HuH-7 (cell line): Measurements from ENCODE around the gene SLC25A26.
"Not testable (repeated sequence)": the region's sequence is repeated elsewhere in the genome, so short reads cannot be mapped to it uniquely, and the experiment has no call there.

Source experiments
- DNase-seq: peaks from one replicate; pipeline ENCODE4 v3.0.0; 2011; ENCODE audit warnings: low spot score

SLC25A26 gene

DNA sequence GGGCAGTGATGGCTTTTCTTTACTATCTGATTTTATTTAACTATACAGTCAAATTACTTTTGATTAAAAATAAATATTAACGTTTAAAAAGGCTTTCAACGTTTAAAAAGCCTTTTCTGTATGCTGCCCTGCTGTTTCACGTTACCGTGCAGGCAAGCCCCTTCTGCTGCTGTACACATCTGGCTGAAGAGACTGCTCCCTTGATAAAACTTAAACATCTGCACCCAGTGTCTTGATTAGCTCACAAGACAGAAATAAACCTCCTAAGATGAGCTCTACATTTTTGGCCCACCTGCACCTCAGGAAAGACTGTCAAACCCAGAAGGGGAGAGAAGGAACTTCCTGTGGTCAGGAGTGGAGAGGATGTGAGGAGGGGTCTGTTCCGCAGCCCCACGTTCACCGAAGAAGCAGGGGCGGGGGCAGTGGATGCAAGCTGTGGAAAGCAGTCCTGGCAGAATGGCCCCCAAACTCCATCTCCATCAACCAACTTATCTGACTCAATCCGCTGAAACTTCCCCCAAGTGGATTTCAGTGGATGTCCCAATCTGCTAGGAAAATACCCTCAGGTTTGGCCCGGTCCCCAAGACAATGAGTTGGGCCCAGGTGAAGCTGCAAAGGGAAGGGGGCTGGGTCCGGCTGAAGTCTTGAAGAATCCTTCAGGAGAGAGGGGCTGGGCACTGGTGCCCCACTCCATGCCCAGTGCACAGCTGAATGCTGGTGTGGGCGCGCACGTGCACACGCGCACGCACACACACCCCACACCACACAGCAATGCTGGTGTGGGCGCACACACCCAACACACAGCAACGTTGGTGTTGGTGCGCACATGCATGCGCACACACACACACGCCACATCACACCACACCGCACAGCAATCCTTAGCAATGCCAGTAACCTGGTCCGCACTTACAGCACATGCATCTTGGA lies 191.4 kb downstream of the SLC25A26 start:
- DNase-seq, result no peak

DNA sequence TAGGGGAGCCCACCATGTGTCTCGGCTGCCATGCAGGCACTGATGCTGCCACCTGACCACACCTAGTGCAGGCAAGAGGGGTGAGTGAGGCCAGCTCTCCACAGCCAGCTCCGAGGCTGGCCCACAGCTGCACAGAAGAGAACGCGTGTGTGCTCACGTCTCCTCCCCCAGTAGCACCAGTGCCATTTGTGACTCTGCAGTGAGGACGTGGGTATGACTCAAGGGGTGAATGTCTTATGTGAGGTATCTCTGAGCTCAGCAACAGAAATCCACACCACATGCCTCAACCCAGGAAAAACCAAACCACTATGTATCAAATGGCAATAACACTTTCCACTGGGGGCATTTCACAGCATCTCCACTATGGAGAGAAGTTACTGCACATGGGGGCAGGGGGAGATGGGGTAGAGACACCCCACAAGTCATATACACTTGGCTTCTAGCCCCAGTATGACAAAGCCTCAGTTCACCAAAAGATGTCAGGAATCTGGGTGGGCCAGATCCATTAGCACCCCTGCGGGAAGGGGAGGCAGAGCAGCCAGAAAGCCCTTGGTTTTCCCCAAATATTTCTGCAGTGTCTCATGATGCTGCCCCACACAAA lies 192.4 kb downstream of the SLC25A26 start:
- no peak for DNase-seq

DNA sequence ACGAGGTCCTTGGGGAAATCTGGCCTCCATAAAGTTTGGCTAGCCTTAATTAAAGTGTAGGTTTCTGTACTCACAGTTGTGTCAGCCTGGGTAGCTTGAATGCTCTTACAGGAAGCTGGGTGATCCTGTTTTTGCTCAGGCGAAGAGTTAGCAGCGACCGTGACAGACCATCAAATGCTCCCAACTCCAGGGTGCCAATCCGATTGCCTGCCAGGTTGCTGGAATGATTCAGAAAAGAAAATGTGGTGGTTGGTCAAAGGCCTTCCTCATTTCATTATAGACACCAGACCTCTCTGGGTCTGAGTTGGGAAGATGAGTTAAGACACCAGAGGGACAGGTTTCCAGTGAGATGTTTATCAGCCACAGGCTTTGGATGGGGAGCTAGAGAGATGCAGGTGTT lies 194.0 kb downstream of the SLC25A26 start:
- DNase-seq, result no peak

DNA sequence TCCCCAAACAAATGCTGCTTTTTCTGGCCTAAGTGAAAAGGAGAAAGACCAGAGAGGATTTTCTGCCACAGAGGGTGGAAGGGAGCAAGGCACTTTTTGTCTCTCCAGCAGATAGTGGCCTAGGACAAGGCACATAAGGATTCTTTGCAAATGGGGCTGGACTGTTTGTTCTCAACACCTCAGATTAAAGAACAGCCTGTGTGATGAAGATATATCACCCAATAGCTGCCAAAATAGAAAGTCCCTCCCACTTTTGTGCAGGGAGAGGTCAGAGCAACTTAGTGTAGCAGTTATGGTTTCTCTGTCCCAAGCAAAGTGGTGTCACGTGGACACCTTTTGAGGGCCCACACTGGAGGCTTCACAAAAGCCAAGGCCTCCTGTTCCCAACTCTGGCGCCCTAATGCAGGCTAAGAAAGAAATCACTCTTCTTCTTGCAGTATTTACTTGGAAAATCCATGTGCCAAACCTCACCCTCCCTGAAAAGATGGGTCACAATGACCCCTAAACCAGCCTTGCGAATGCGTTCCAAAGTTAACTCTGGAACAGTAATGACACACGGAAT lies 195.1 kb downstream of the SLC25A26 start:
- DNase-seq, result no peak

DNA sequence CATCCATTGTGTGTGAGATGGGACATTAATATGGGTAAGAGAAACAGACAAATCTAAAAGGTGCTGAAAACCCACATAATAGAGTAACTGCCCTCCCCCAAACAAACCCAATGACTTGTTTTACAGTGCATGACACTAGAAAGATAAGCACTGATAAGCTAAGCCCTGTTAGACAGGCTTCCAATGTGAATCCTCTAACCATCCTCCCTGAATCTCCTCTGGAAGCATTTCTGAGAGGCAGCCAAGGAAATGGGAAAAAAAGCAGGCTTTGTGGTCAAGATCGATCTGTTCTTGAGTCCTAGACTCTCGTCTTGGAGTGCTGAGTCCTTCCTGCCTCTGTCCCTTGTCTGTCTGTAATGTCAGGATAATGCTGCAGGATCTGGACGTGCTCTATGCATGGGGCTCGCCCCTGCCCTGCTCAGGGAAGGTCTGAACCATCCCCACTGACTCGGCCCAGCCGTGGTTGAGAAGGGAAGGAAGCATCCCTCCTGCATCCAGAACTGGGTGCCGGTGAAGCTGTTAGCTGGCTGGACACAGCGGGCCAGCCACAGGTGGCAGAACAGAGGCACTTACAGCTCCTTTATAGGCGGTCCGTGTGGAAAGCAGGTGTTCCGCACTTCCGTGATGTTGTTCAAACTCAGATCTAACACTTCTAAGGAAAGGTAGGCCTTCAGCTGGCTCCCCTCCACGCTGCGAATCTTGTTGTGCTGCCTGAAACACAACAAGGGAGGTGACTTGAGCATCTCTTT lies 195.9 kb downstream of the SLC25A26 start:
- DNase-seq, result no peak

DNA sequence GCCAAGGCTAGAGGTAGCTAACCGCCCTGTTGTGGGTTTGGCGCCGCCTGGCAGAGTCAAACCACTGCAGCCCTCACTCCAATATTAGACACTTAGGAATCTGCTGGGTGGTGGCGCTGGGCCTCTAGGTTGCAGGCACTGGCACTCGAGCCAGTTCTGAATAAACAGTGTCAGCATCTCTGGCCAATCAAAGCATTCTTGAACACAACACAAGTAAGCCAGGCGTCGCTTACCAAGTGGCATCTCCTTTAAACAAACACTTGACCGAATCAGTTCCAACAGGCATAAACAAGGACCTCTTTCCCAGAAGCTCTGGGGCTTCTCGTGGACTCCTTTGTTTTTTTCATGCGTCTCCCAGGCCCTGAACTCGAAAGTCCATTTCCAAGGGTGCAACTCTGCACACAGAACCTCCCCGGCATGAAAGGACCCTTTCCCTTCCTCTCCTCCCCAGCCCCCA lies 197.7 kb downstream of the SLC25A26 start:
- DNase-seq, result no peak

DNA sequence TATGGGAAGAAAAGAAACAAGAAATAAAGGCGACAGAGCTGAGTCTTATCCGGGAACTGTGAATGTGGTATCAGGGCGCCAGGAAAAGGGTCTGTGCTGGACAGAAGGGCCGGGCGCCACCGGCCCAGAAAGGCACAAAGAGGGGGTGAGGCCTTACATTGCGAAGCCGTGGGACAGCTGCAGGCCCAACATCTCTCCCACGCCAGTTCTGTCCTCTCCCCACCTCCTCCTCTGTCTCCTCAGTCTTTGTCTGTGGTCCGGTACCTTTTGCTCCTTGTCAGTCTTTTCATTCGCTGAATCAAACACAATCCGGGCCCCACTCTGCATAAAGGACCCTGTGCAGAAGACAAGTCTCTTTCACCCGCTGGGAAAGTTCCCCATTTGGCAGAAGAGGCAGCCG lies 198.2 kb downstream of the SLC25A26 start:
- DNase-seq, result no peak

DNA sequence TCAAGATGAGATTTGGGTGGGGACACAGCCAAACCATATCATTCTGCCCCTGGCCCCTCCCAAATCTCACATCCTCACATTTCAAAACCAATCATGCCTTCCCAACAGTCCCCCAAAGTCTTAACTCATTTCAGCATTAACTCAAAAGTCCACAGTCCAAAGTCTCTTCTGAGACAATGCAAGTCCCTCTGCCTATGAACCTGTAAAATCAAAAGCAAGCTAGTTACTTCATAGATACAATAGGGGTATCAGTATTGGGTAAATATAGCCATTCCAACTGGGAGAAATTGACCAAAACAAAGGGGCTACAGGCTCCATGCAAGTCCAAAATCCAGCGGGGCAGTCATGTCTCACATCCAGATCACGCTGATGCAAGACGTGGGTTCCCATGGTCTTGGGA lies 200.3 kb downstream of the SLC25A26 start:
- not testable (repeated sequence) for DNase-seq

DNA sequence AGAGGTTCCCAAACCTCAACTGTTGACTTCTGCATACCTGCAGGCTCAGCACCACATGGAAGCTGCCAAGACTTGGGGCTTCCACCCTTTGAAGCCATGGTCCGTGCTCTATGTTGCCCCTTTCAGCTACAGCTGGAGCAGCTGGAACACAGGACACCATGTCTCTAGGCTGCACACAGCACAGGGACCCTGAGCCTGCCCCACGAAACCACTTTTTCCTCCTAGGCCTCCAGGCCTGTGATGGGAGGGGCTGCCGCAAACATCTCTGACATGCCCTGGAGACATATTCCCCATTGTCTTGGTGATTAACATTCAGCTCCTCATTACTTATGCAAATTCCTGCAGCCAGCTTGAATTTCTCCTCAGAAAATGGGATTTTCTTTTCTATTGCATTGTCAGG lies 201.1 kb downstream of the SLC25A26 start:
- not testable (repeated sequence) for DNase-seq

DNA sequence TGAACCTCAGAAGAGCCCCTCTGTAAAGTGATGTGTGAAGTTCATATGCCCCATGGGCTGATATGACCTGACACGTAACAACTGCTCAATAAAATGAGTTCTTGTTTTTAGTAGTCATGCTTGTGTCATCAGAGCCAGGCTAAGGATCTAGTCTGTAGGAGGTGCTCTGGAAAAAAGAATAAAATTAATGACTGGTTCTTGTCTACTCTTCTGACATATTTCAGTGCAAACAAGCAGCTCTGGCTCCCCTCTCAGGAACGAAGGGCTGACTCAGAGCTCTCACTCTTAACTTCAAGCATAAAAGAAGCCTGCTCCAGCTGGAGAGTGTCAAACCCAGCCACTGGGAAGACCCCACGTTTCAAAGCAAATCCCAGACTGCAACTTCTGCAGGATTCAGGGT lies 203.0 kb downstream of the SLC25A26 start:
- no peak for DNase-seq

DNA sequence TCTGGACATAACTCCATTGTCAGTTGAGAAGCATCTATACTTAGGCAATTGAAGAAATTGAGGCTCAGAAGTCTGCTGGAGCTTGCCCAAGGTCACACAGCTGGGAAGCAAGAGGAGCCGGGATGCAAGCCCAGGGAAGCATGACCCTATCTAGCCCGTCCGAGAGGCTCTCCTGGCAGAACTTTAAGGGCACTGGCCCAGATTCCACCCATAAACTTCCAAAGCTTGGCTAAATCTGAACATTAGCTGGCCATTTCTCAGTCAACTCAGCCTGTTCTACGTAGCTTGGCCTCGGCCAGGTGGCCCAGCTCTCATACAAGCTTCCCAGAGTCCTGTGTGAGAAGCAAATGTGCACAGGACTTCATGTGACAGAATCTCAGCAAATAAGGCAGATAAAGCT lies 204.2 kb downstream of the SLC25A26 start:
- DNase-seq, result no peak

DNA sequence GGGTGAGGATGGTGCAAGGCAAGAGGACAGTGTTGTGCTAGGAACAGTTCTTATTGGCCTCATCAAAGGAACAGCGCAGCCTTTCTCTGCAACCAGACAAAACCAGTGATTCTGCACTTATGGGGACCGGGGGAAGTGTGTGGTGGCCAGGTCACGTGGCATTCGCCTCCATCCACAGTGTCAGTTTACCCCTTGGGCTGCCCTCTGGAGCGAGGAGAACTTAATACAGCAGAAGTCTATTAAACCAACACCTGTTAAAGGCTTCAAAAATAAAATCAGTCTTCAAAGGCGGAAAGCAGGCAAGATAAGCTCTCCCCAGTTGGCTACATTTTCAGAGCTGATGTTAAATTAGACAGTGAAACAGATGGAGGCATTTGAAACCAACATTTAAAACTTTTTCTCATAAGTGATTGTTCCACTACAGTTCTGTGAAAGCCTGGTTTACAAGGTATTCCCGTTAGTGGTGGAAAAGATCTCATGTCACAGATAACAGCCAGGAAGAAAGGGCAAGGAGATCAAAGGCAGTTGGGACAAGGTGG lies 204.8 kb downstream of the SLC25A26 start:
- DNase-seq, result no peak

DNA sequence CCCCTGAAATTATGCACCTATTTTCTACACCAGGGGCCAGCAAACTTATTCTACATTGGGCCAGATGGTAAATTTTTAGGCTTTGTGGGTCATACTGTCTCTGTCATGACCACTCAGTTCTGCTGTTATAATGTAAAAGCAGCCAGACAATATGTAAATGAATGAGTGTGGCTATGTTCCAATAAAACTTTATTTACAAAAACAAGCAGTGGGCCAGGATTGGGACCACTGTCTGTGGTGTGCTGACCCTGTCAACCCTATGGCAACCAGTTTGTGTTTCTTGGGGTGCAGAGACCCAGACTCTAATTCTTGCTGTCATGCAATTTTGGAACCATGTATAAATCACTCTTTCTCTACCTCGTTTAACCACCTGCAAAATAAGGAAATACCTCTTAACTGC lies 205.3 kb downstream of the SLC25A26 start:
- no peak for DNase-seq

DNA sequence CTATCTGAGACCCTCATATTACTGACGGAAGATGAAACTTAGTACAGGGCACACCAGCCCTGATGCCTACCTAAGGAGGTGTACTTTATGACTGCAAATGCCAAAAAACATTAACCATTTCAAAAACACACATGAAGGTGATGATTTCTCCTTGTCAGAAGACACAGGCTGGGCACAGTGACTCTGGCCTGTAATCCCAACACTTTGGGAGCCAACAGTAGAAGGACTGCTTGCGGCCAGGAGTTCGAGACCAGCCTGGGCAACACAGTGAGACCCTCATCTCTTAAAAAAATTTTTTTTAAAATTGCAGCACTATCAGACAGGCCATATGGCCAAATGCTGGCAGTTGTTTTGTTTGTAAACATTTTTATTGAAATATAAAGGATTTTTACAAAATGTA lies 206.6 kb downstream of the SLC25A26 start:
- DNase-seq, result no peak

DNA sequence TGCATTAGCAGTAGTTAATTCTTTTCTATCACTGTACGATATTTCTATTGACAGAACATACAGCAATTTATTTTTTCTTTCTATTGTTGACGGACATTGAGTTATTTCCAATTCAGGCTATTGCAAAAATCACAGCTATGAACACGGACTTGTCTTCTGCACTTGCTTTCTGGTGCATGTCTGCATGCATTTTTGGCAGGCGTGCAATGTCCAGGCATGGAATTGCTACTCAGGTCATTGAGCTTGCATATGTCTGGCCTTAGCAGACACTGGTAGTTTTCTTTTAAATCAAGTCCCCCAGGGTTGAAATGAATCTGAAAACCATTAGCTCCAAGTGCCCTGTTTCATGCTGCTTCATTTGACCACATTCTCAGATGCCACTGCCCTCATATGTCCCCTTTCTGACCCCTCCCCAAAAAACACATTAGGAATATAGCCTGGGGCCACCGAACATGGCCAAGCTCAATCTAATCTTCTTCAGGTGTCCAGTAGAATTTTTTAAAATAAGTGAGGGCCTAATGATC lies 207.2 kb downstream of the SLC25A26 start:
- no peak for DNase-seq
